Body of pancreas (tissue), 4 donors: ENCODE data around the gene KCTD15.

Experiments
- CTCF ChIP-seq, 7 experiments: fragments of 450-650 bp in 4 of 7; fragments of 200-600 bp in 3 of 7; sonication (generic) in 3 of 7; IDR thresholded peaks; one replicate each; pipeline ENCODE4 v1.5.1; 2016 to 2019; ENCODE audit warnings: antibody characterized with exemption in 7 of 7
- POLR2A ChIP-seq, 3 donors: fragments of 450-650 bp; IDR thresholded peaks; one replicate each; pipeline ENCODE4 v1.6.1; 2016; ENCODE audit warnings: antibody characterized with exemption in 3 of 3, mild to moderate bottlenecking in 2 of 3

- TF ChIP-seq POLR2A (IDR thresholded peaks at IDR 0.05) (peak in 1 of 3 donors; percentile 44), CTCF (IDR thresholded peaks at IDR 0.05) (no peak)
Observed at GRCh38 chr19:33796164-33796875, at the start of gene KCTD15.
